GM18951 (cell line): ENCODE measurements around the gene SFXN1.

Experiments
- POLR2A ChIP-seq: IDR thresholded peaks from 4 replicates; pipeline ENCODE4 v1.6.1; 2011; ENCODE audit warnings: mild to moderate bottlenecking; ENCODE audit not compliant: insufficient read length, insufficient read depth; ENCODE audit errors: extremely low read depth
- in situ Hi-C: fragments of 300-500 bp; cut with MboI; formaldehyde crosslinking; loops from one replicate; pipeline ENCODE4 v1.12.0; 2022; ENCODE audit warnings: low sequenced_read_pairs, mixed read lengths, inconsistent platforms; ENCODE audit not compliant: unreplicated experiment

SFXN1 gene

DNA sequence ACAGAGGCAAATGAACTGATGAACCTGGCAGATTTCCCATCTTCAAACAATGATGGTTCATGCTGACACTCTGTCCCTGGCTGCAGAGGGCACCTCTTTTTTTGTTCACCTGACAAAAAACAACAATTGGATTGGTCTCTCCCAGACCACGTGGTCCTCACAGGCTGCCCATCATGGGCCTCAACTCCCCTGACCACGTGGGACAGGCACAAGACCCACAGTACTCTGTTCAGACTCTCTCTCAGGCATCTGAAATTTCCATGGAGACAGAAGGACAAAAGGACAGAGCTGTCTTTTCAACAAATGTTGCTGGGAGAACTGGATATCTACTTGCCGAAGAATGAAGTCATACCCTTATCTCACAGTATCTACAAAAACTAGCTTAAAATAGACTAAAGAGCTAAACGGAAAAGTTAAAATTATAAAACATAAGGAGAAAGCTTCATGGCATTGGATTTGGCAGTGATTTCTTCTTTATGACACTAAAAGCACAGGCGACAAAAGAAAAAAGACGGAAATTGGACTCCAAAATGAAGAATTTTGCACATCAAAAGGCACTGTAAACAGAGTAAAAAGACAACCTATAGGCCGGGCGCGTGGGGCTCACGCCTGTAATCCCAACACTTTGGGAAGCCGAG, 22.1 kb upstream of the SFXN1 start:
- in situ Hi-C loops, result no loop called here
- TF ChIP-seq POLR2A, result no peak

DNA sequence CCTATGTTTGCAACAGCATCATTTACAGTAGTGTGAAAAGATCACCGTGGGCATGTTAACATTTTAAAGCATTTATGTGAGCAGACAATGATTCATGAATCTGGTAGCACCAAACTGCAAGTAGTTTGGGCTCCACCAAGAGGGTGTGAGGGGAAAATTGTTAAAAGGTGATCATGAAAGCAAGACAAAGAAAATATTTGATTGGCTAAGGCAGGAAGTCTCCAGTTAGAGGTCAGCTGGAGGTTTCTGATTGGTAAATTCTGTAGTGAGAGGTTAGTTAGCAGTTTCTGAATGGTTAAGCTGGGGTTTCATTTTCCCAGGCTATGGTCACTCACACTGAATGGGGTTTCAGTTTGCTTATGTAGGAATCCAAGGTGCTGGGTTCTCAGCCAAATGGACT, 20.9 kb upstream of the SFXN1 start:
- TF ChIP-seq POLR2A, result no peak
- in situ Hi-C loops, result no loop called here

DNA sequence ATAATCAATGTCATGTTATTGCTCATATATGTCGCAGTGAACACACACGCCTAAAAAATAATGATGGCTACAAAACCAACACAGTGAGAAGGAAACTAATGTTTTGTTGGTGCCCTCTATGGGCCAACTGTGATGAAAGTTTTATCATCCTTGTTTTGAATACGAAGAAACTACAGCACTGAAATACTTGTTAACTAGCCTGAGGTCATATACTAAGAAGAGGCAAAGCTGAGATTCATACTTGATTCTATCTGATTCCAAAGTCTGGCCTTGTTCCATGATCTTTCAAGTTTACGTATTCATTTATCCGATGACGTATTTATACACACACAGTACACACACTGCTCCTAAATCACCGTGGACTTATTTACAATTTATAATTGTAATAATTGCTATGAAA, 18.2 kb upstream of the SFXN1 start:
- in situ Hi-C loops, result no loop called here
- no peak for TF ChIP-seq POLR2A

DNA sequence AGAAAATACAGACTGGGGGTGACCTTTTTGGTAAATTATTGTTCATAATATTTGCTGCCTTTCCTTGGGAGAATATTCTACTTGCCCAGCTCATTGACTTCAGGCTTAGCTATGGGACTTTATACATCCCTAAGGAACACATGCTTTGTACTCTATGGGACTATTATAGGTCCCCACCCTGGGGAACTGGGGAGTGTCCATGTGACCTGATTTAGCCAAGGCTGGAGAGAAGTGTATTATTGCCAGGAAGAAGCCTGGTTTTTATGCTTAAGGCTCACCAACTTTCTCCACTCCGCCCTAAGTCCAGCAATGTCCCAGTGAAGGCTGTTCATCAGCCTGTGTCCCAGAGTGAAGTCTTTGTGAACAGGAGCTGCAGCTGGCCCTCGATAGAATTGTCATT, 17.8 kb upstream of the SFXN1 start:
- in situ Hi-C loops, result no loop called here

DNA sequence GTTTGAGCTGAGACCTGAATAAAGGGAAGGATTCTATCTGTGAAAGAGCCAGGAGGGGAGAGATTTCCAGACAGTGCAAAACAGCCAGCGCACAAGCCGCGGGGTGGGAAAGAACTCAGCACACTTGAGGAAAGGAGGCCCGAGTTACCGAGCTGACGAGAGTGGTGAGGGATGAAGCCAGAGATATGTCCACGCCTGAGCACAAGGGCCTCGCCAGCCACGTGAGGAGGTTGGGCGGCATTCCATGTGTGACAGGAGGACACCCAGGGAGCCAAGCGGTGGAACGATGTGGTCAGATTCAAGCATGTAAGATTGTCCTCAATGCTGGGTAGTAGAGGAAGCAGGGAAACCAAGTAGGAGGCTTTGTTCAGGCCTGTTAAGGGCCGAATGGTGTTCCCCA, 17.0 kb upstream of the SFXN1 start:
- no peak for TF ChIP-seq POLR2A

More for the DNA sequence above, 17.8 kb upstream of the SFXN1 start:
- TF ChIP-seq POLR2A, result no peak

DNA sequence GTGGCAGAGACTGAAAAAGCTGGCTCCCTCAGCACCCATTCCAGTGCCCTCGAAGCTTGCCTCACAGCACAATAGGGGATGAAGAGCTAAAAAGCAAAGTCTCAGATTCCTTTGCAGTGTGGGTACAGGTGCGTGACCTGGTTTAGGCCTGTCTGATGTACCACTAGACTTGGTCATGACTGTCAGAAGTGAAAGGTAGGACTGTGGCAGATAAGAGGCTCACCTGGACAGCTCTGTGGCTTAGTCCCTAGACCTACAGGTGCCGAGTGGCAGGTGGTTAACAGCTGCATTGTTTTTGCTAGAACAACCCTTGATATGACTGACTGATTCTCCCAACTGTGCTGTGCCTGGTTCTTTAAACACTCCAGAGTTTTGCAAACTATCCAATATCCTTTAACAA, 14.7 kb upstream of the SFXN1 start:
- no peak for TF ChIP-seq POLR2A
- in situ Hi-C loops, result no loop called here

More for the DNA sequence above, 17.0 kb upstream of the SFXN1 start:
- in situ Hi-C loops, result no loop called here

DNA sequence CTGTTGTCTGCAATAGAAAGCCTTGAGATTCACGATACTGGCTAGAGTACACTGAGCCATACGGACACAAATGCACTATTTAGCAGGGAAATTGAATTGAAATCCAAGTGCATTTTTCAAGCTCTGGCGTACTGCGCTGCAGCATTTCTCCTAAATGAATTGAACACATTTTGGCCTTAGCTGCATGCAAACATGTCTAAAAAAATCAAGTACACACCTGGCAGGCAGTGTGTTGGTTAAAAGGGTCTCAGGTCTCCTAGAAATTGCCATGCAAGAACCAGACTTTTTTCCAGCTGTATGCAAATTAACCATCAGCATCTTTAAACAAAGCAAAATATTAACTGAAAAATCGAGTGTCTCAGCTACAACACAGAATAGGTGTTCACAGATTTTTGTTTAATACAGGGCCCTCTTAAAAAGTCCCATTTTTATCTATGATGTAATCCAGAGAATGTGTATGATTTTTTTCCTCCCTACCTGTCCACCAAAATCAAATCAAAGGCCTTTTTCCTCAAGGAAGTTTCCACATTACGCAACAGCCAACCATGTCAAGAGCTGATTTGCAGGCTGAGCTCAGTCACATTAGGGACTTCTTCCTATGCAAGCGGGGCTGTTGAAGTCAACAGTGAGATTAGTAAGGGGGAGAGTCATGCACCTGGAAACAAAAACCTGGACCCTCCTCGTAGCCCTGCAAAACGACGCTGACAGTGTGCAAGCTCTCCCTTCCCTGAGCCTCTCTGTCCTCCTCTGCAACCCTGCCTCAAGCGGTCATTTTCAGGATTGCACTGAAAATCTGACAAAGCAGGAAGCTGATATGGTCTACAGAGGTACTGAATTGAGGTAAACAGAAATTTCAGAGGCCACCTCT, 14.1 kb upstream of the SFXN1 start:
- in situ Hi-C loops, result no loop called here
- no peak for TF ChIP-seq POLR2A

DNA sequence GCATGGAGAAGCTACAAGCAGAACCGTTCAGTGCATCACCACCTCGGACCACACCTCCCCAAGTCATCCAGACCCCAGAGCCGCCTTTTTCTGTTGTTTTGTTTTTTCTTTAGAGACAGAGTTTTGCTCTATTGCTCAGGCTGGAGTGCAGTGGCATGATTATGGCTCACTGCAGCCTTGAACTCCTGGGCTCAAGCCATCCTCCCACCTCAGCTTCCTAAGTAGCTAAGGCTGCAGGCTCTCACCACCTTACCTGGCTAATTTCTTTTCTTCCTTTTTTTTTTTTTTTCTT, 13.5 kb upstream of the SFXN1 start:
- in situ Hi-C loops, result no loop called here
- TF ChIP-seq POLR2A, result no peak

DNA sequence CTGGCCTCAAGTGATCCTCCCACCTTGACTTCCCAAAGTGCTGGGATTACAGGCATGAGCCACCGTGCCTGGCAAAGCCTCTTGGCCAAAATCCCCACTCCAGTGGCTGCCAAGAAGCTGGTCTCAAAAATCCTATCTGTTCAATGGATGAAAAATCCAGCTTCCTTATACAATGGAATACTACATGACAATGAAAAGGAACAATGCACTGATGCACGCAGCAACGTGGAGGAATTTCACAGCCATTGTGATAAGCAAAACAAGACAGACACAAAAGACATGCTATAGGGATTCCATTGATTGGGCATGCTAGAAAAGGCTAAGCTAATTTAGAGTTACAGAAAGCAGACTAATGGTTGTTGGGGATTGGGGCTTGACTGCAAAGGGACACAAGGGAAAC, 13.1 kb upstream of the SFXN1 start:
- TF ChIP-seq POLR2A, result no peak
- in situ Hi-C loops, result no loop called here

DNA sequence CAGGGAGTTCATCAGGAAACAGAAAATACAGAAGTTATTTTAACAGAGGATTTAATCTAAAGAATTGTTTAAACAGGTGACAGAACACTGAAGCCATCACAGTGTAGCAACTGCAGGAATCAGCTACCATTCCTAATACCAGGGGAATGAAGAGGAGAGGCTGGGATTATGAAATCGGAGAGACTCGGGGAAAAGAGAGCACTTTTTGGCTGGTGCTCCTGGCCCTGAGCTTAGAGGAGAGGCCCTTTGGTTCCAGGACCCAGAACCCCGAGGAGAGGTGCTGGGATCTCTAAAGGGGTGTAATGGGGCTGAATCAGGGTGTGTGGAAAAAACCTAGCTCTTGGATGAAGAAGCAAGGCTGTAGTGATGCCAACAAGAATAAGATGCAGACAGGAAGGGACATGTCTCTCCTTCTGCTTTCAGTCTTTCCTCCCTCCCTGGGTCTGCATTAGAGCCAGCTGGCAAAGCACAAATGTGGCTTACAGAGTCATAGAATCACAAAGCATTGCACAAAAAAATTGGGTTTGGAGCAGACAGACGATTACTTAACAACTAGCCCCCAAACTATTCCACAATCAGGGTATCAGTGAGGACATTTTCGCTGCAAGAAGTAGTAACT, 11.6 kb upstream of the SFXN1 start:
- no peak for TF ChIP-seq POLR2A
- in situ Hi-C loops, result no loop called here

DNA sequence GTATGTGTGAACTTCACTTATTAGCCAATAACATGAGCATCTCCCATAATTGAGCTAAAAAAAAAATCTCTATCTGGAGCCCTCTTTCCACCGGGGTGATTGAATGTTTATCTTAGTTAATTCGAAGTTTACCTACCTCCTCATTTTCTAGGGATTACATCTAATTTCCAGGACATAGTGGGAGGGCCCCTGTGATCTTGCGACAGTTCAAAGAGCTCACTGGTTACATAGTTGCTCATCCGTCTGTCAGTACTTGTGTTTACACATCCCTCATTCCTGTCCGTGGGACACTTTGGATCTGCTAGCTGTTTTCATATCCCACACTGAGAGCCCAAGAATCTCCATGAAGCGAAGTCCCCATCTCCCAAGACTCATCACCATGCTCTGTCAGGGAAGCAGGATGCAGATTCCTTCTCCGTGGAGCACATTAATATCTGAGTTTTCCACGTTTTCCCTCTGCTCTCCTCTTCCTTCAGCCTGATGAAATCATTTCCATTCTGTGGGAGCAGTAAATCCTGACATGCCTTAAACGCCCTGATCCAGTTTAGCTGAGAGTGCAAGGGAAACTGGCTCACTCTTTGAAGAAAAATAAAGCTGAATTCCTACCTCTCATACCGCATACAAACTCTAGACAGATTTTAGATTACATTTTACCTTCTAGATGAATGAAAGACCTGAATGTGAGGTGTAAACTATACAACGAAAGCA, 10.2 kb upstream of the SFXN1 start:
- TF ChIP-seq POLR2A, result no peak
- in situ Hi-C loops, result no loop called here

DNA sequence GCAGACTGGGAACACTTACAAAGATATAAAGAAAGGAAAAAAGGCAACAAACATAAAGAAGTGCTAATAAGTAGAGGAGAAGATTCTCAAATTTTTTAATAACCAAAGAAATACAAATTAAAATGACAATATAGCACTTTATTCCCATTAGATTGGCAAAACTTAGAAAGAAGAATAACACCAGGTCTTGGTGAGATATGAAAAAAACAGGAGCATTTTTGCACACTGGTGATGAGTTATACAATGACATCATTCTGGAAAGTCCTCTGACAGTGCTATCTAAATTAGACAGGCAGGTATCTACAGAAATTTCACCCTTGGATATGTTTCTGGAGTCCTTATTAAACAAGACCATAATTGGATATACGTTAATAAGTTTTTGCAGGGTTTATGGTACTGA, 9.5 kb upstream of the SFXN1 start:
- in situ Hi-C loops, result no loop called here
- TF ChIP-seq POLR2A, result no peak

DNA sequence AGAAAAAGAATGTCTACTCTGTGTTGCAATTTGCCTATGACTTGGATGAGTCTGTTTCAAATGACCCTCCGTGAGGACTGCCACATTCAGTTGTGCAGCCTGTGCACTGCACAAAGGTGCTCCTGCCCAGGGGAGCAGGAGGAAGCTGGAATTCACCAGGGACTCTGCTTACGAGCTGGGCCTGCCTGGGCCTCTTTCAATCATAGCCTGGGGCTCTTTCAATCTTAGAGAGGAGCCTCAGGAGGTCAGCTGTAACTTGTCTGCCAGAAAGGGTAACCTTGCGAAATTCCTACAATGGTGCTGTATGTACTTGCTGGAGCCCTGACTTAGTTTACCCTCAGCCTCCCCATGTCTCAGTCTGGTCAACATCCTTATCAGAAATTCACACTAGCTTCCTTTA, 8.4 kb upstream of the SFXN1 start:
- TF ChIP-seq POLR2A, result no peak
- in situ Hi-C loops, result no loop called here
